HG03521 (cell line): Measurements from ENCODE around the gene SMARCA2.
"Not testable (repeated sequence)": the region's sequence is repeated elsewhere in the genome, so short reads cannot be mapped to it uniquely, and the experiment has no call there.

Experiments used
- ATAC-seq: cut with Tn5 transposase; IDR thresholded peaks from one replicate; pipeline ENCODE4 v1.9.1; 2021; ENCODE audit warnings: mild to moderate bottlenecking, moderate library complexity; ENCODE audit not compliant: unreplicated experiment

The SMARCA2 gene

GRCh38 chr9:2134391-2134790 lies 119.2 kb downstream of the SMARCA2 start:
- no peak for ATAC-seq

- no peak for ATAC-seq
These were observed 123.5 kb downstream of the SMARCA2 start for GRCh38 chr9:2138646-2139045.

GRCh38 chr9:2140600-2141223 lies 125.6 kb downstream of the SMARCA2 start:
- ATAC-seq: no peak

- ATAC-seq: no peak
These were observed 127.1 kb downstream of the SMARCA2 start for GRCh38 chr9:2142212-2142611.

- ATAC-seq: no peak
These were observed 129.5 kb downstream of the SMARCA2 start for GRCh38 chr9:2144619-2145018.

GRCh38 chr9:2145746-2146145 lies 130.6 kb downstream of the SMARCA2 start:
- no peak for ATAC-seq

GRCh38 chr9:2146700-2147099 lies 131.6 kb downstream of the SMARCA2 start:
- not testable (repeated sequence) for ATAC-seq

- ATAC-seq: no peak
These were observed 135.2 kb downstream of the SMARCA2 start for GRCh38 chr9:2150338-2150737.

- no peak for ATAC-seq
These were observed 136.0 kb downstream of the SMARCA2 start for GRCh38 chr9:2151171-2151570.

GRCh38 chr9:2152966-2153629 lies 138.0 kb downstream of the SMARCA2 start:
- no peak for ATAC-seq

- ATAC-seq: no peak
These were observed 138.6 kb downstream of the SMARCA2 start for GRCh38 chr9:2153630-2154217.

- no peak for ATAC-seq
These were observed 139.6 kb downstream of the SMARCA2 start for GRCh38 chr9:2154731-2155130.

GRCh38 chr9:2155966-2156365 lies 140.8 kb downstream of the SMARCA2 start:
- no peak for ATAC-seq

GRCh38 chr9:2157277-2158110 lies 142.3 kb downstream of the SMARCA2 start:
- peak; percentile 59 for ATAC-seq

GRCh38 chr9:2158111-2158610 lies 143.0 kb downstream of the SMARCA2 start:
- peak; percentile 42 for ATAC-seq

GRCh38 chr9:2158766-2159430 lies 143.8 kb downstream of the SMARCA2 start:
- no peak for ATAC-seq

GRCh38 chr9:2159521-2160454 lies 144.6 kb downstream of the SMARCA2 start:
- ATAC-seq: no peak

GRCh38 chr9:2161661-2162060 lies 146.5 kb downstream of the SMARCA2 start:
- no peak for ATAC-seq

- ATAC-seq: no peak
These were observed 148.2 kb downstream of the SMARCA2 start for GRCh38 chr9:2163231-2163885.
